Lung microvascular endothelial cell (primary cell): ENCODE measurements around the gene PTCSC3. TPM values are rescaled to one million over a fixed set of nuclear protein-coding genes. Genes with fewer than 3 reads are reported as not detected.
A peak's percentile ranks its signal among the peaks of the same experiment; 100 is the strongest.
"Not testable (repeated sequence)": the region's sequence is repeated elsewhere in the genome, so short reads cannot be mapped to it uniquely, and the experiment has no call there.

Experiments used
- DNase-seq, 2 donors: peaks; one replicate each; pipeline versions ENCODE4 v3.0.0 to v3.0.0-alpha.2; 2010; ENCODE audit warnings: low read depth in 2 of 2
- total RNA-seq: library from RNA; depleted of rRNA; stranded (reverse); fragments of >200 nt; gene quantifications from 2 replicates; pipeline ENCODE4 v1.2.1, GENCODE V29; 2014

Gene PTCSC3
- total RNA-seq, 1 donor from 2014 or later: not detected

DNA sequence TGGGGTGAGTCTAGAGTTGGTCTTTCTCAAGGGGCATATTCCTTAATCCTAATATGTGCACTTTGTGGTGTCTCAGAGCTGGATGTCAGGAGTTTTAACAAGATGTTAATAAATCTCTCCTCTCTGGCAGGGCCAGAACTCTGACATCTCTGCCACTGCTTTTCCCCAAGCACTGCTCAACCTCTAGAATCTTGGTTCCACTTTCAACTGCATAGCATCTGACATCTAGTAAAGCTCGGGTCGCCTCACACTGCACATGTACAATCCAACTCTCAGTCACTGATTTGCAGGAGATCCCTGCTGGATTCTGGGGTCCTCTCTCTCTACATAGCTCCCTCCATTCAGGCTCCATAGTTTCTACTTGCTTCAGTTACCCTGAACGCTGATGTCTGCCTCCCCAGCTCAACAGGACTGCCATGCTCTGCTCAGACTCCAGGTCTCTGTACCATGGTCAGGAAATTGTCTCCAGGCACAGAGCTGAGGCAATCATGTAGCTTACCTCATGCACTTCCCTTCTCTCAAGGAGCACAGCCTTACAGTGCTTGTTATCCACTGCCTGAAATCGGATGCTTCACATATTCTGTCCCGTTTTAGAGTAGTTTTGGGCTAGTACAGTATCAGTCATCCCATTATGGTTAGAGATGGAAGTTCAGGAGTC lies 1.6 kb downstream of the PTCSC3 start:
- no peak for DNase-seq

DNA sequence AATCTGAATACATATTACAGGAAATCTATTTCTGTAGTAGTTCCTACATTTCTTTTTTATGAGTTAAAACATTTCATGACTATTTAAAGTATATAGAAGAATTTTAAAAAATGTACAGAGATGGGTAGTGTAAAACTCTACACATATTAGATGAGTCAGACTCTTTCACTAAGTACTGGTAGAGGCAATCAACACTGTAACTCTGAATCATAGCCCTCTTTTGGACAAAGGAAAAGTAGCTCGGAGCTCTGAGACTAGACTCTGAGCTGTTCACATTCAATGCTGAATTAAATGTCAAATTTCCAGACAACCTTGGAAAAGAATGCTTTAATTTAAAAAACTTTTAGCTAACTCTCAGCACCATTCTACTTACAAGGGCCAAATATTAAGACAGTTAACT lies 3.4 kb downstream of the PTCSC3 start:
- no peak for DNase-seq

DNA sequence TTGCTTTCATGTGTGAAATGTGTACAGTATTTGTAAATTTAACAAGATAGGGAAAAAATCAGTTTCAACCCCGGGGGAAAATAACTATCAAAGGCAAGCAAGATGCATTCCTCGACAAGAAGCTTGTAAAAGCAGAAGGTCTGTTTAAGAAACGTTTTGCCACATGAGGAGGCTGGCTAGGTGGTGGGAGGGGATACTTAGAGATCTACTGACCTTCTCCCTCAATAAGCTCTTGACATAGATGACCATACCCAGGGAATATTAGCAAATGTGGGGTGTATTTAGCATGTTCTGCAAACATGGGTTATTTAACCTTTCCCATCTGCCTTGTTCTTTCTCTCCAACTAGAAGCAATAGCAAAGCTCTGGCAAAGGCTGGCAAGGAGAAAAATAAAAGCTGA lies 4.9 kb downstream of the PTCSC3 start:
- no peak for DNase-seq

DNA sequence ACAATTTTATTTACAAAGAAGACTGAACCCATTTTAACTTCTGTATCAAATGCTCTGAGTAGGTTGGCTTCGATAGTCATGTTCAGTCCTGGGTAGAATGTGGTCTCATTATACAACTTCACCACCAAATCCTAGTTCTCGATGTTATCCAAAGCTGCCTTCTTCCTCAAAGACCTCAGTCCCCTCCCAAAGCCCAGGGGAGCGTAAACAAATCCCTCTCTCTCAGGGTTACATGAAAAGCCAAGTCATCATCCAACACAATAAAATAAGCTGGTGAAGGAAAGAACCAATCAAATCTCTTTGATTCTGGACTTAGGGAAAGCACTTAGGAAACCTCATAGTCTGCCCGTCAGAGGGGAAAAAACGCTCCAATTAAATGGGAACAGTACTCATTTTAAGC lies 9.1 kb downstream of the PTCSC3 start:
- no peak for DNase-seq

DNA sequence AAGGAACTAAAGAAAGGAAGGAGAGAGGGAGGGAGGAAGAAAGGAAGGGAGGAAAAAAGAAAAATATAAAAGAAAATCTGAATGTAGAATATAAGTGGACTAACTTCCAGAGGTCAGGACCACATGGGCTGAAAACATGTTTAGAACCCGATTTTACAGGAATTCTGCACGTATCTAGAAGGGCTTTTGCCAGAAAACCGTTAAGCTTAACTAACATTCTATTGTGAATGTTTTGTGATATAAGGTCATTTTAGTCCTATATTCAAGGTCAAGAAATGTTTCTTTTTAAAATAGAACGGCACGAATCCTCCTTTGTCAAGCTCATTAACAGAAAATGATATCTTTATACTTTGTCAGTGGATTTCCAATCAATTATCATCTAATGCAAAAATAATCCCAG lies 13.1 kb downstream of the PTCSC3 start:
- no peak for DNase-seq

DNA sequence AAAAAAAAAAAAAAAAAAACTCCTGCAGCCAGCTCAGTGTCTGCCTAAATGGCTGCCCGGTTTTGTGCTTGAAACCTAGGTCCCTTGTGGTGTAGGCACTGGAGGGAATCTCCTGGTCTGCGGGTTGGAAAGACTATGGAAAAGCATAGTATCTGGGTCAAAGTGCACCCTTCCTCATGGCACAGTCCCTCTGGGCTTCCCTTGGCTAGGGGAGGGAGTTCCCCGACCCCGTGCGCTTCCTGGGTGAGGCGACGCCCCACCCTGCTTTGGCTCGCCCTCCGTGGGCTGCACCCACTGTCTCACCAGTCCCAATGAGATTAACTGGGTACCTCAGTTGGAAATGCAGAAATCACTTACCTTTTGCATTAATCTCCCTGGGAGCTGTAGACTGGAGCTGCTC lies 14.3 kb downstream of the PTCSC3 start:
- DNase-seq: no peak

DNA sequence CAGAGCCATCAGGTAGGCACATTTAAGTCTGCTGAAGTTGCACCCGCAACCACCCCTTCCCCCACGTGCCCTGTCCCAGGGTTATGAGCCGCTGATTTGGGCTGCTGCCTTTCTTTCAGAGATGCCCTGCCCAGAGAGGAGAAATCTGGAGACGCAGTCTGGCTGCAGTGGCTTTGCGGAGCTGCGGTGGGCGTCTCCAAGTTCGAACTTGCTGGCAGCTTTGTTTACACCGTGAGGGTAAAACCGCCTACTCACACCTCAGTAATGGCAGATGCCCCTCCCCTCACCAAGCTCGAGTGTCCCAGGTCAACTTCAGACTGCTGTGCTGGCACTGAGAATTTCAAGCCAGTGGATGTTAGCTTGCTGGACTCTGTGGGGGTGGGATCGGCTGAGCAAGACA lies 14.7 kb downstream of the PTCSC3 start:
- no peak for DNase-seq

DNA sequence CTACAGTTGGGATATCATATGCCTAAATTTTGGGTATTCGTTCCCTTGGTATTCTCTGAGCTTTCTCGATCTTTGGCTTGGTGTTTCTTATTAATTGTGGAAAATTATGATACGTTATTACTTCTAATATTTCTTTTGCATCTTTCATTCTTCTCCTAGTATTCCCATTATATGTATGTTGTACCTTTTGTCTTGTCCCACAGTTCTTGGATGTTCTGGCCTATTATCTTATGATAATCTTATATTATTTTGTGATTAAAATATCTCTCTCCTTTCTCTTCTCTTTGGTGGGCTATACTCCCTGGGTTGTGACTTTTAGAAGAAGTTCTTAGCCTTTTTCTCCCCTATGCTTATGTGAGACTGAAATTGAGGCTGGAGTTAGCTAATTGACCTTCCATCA lies 25.2 kb downstream of the PTCSC3 start:
- DNase-seq: no peak

DNA sequence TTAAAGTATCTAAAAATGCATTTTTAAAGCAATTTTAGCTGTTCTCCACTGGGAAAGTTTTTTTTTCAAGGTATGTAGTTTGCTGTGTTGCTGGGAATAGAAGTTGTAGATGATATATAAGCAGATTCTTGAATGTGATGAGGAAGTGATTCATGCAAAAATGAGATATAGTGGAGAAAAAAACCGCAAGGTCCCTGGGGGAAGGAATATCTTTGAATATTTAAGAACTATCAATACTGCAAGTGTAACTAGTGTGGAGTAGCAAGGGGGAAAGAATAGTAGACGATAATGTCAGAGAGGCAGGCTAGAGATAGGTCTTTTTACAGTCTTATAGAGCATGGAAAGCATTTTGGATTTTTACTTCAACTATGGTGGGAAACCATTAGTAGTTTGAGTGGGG lies 42.5 kb downstream of the PTCSC3 start:
- no peak for DNase-seq

DNA sequence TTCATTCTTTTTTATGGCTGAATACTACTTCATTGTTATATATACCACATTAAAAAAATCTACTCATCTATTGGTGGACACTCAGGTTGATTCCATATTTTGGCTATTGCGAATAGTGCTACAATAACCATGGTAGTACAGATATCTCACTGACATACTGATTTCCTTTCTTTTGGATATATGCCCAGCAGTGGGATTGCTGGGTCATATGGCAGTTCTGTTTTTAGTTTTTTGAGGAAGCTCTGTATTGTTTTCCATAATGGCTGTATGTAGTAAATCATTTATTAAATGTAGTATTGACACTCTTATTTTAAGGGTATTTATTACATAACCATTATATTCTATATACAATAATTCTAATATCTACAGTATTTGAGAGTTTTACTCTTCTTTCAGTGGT lies 43.7 kb downstream of the PTCSC3 start:
- no peak for DNase-seq

DNA sequence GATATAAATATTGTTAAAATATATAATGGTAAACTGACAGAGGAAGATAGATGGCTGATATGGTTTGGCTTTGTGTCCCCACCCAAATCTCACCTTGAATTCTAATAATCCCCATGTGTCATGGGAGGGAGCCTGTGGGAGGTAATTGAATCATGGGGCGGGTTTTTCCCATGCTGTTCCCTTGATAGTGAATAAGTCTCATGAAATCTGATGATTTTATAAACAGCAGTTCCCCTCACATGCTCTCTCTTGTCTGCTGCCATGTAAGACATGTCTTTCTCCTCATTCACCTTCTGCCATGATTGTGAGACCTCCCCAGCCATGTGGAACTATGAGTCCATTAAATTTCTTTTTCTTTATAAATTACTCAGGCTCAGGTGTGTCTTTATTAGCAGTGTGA lies 46.3 kb downstream of the PTCSC3 start:
- DNase-seq: no peak

DNA sequence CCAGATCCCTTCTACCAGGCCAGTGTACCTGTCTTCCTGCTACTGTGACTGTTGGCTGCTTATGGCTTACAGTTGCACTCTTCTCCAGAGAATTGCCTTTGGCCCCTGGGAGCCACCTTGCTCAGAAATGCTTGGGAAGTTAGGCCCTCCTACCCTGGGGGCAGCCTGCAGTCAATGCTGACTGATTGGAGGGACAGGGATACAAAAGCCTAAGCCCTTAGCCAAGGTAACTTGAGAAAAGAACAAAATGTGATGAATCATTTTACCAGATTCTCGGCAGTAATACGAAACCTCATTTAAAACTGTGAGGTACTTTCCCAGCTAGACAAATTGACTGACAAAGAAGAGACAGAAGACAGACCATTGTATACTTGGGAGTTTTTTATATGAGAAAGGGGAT lies 47.3 kb downstream of the PTCSC3 start:
- no peak for DNase-seq

DNA sequence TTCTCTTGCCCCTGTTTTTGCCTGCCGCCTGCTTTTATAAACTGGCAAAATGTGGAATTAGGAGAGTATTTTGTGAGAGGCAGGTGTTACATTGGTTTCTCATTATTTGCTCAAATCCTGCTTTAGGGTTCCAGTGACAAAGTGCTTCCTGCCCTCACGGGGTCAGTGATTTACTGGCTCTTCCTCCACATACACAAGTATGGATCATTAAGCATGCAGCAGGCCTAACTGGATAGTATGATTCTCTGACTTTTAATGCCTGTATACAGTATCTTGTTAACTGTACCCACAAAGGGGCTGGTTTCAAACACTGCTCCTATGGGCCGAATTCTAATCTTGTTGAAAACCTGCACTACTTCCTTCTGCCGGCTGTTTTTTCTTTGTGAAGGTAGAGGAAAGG lies 63.2 kb downstream of the PTCSC3 start:
- DNase-seq: no peak

DNA sequence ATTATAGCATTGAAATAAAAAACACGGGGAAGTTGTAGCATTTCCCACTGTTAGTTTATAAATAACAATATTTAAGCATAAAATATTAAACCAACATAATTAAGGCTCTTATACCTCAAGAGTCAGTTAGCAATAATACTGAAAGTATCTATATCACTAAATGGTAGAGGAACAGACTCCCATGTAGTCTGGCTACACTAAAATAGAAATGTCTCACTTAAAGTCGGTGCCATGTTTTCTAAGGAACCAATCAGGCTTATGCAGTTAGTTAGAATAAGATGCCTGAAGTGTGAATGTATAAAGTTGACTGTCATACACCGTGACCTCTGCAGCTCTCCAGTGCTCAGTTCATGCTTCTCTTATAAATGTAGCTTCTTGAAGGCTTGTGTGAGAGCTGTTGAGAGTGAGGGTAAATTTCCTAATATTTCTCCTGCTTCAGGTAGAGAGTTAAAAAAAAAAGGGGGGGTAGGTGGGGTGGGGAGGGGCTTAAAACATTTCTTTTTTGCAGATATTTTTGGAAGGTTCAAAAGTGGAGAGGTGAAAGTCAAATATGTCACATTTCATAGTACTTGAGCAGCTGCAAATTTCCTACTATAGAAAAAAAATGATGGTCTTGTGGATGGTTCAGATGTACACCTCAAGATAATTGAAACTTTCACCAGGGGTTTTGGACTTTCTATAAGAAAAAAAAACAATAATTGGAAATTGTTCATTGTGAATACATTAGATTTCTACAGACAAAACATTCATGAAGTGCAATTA lies 64.5 kb downstream of the PTCSC3 start:
- DNase-seq: no peak

DNA sequence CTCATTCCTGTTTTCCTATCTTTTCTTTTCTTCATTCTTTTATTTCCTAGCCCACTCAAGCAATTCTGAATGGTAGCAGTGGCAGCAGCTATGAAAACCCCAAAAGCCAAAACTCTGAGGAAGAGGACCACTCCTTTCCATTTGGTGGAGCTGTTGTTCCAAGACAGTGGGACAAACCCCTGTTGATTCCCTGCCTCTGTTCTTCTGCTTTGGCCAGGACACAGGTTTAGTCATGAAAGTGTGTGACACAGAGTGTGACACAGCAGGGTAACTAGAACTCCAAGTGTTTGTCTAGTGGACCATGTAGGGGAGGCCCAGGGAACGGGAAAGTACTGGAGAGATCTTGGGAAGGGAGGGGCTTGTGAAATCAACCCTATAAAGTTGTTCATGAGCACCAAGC lies 71.1 kb downstream of the PTCSC3 start:
- peak in 1 of 2 donors; percentile 6 for DNase-seq

DNA sequence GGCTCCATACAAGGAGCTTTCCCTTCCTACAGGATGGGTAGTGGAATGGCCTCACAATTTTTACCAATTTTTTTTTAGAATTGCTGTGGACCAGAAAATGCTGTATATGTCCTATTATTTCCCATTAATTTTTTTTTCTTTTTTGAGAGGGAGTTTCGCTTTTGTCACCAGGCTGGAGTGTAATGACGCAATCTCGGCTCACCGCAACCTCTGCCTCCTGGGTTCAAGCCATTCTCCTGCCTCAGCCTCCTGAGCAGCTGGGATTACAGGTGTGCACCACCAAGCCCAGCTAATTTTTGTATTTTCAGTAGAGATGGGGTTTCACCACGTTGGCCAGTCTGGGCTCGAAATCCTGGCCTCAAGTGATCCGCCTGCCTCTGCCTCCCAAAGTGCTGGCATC lies 72.3 kb downstream of the PTCSC3 start:
- DNase-seq: not testable (repeated sequence)

DNA sequence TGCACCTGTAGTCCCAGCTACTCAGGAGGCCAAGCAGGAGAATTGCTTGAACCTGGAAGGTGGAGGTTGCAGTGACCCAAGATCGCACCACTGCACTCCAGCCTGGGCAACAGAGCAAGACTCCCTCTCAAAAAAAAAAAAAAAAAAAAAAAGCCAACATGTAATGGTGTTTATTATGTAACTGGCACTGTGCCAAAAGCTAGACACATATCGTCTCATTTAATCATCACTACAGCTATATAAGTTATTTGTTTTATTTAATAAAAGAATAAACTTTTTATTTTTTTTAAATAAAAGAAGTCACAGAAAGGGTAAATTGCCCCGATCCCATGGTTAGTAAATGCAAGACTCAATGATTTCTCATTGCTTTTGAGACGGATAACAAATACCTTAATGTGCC lies 76.9 kb downstream of the PTCSC3 start:
- DNase-seq: no peak

DNA sequence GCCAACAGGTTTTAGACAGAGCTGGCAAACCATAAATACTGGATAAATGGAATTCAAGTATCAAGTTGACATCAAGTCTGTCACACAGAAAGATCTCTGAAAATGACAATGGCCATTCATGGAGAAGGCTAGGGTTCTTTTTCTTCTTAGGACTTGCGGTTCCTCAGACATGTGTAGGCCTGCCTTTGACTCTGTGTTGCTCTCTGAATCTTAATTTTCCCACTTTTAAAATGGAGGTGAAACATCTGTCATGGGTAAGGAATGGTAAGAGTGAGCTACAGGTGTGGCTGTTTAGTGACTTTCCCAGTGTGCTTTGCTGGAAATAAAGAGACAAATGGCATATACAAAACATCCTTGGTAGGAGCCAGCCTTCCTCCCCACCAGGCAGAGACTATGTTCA lies 79.2 kb downstream of the PTCSC3 start:
- no peak for DNase-seq

DNA sequence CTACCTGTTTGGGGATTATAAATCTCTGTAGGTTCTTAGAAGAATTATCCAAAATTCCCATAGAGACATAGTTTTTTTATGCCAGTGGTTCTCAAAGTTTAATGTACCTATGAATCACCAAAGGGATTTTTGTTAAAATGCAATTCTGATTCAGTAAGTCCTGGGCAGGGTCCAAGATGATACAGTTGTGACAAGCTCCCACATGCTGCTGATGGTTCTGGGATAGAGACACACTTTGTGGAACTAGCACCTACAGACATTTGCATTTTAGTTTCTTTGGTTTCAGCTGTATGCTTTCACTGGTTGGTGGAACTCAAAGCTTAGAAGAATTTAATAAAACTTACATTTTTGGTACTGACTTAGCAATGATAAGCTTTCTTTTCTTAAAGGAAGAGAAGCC lies 80.4 kb downstream of the PTCSC3 start:
- DNase-seq: no peak

DNA sequence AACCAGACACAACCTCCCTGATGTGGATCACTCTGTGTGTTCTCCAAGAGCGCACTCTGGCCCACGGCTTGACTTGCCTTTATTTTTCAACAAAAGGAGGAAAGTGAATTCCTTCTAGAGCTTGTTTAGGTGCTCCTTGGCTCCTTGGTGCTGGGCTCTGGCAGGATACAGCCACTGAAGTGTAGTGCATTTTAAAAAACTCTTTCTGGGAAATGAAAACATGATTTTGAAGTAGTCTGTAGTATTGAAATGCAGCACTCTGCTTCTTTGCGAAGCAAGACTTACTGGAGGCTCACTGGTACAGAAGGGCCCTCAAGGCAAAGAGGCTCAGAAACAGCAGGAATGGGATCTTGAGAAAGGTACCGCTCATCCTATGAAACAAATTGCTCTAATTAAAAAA lies 81.6 kb downstream of the PTCSC3 start:
- no peak for DNase-seq

DNA sequence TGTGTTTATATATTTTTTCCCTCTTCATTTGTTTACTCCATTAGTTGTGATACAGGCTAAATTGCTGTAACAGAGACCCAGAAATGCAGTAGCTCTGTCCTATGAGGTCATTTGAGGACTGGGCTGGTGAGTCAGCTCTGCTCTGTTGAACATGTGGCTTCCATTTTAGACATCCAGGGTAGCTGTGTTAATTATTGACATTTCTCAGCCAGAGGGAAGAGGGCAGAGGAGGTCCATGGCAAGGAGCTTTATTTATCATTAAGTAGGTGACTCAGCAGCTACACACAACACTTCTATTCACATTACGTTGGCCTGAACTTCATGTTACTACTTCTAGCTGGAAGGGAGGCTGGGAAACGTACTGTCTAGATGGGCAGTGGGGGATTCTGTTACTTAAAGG lies 85.4 kb downstream of the PTCSC3 start:
- DNase-seq: peak in 1 of 2 donors; percentile 13

DNA sequence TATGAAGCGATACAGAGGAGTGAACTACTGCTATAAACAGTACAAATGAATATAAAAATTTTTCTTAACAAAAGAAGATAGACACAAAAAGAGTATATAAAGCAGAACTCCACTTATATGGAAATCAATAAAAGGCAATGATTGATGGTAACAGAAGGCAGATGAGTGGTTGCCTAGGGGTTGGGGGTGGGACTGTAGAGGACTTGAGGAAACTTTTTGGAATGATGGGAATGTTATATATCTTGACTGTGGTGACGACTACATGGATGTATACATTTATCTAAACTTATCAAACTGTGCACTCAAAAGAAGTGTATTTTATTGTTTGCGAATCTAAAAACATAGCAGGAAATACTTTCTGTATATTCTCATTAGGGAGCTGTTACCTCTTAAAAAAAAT lies 89.1 kb downstream of the PTCSC3 start:
- no peak for DNase-seq

DNA sequence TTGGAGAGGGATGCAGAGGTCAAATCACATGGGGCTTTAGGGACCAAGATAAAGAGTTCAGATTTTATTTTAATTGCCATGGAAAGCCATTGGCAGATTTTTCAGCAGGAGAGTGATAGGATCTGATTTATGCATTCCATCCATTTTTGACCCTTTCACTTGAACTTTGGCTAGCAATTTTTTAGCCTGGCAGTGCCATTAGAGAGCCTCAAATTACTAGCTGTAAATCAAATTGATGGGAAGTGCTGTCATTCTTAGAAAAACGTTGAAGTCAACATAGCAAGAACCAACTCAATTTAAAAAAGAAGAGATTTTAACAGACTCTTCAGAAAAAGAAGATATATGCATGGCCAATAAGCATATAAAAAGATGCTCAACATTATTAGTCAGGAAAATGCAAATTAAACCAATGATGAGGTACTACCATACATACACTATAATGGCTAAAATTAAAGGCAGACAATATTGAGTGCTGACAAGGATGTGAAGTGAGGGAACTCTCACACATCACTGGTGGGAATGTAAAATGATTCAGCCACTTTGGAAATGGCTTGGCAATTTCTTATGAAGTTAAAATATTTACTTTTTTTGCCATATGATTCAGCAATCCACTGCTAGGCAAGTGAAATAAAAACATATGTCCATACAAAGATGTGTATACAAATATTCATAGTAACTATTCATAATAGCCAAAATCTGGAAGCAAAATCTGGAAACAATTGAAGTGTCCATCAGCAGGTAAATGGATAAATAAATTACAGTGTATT lies 89.7 kb downstream of the PTCSC3 start:
- DNase-seq: no peak
